ENCODE results near the gene NANOS2. TPM values are rescaled to one million over a fixed set of nuclear protein-coding genes. Genes with fewer than 3 reads are reported as not detected.

The NANOS2 gene
- total and polyA plus RNA-seq, 9 of the 15 experiments (the other 6 are each of a cell fraction or from before 2014, with no cell fraction given), result not detected

DNA sequence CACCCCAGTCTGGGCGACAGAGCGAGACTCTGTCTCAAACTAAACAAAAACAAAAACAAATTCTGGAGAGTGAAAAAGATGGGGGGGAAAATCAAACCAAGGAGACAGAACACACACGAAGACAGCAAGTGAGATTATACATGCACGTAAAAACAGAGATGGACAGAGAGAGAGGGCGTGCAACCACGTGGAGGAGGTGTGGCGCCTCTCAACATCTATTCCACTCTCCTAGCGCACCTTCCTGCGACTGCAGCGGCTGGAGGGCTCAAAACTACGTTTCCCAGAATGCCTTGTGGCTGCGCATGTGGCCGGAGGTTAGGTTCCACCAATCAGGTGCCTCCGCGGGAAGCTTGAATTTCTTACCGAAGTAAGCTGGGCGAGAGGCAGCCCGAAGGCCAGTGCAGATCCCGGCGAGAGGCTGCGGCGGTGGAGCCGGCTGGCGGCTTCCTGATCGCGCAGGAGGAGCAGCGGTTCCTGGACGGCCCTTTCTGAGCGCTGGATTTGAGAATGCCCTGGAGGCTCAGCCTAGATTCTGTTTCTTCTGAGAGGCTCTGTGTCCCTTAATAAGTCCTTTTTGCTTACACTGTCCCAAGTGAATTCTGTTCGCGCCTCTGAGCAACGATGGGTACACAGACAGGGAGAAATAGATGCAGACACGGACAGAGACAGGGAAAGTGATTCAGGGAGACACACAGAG is 13.1 kb upstream of the NANOS2 start (continued):
- TF ChIP-seq CBX8 (IDR thresholded peaks at IDR 0.05; ENCODE audit: borderline replicate concordance, extremely low read depth, low read depth, low read length, poor library complexity, severe bottlenecking) (no peak), PURB (CRISPR knock-in tag; IDR thresholded peaks at IDR 0.05; ENCODE audit: low read depth) (no peak), TRIM28 (IDR thresholded peaks at IDR 0.05) (no peak), ZNF75A (CRISPR knock-in tag; IDR thresholded peaks at IDR 0.05) (no peak), NFRKB (IDR thresholded peaks at IDR 0.05; ENCODE audit: low read depth) (0 out of 2 replicates have a peak, but pooled peaks have one; percentile 46), SMC3 (conservative IDR thresholded peaks at IDR 0.05; ENCODE audit: insufficient read depth, low read depth, low read length) (no peak), ZFP91 (CRISPR knock-in tag; IDR thresholded peaks at IDR 0.05) (no peak), ZNF445 (CRISPR knock-in tag; IDR thresholded peaks at IDR 0.05; ENCODE audit: low read depth) (no peak), ZBTB9 (CRISPR knock-in tag; IDR thresholded peaks at IDR 0.05) (no peak), ATF3 (IDR thresholded peaks at IDR 0.05) (no peak), ATF3 (CRISPR knock-in tag; conservative IDR thresholded peaks at IDR 0.05) (peak; percentile 59; the same call in 1 of the 2 replicates), NR2F6 (CRISPR knock-in tag; IDR thresholded peaks at IDR 0.05) (no peak), ZNF316 (IDR thresholded peaks at IDR 0.05) (no peak), ZNF57 (CRISPR knock-in tag; IDR thresholded peaks at IDR 0.05) (no peak), ADNP (tag; IDR thresholded peaks at IDR 0.05) (no peak), NKRF (IDR thresholded peaks at IDR 0.05; ENCODE audit: borderline replicate concordance) (0 out of 2 replicates have a peak, but pooled peaks have one; percentile 20), SIX5 (IDR thresholded peaks at IDR 0.05; ENCODE audit: borderline replicate concordance in 1 of 2, insufficient read depth in 1 of 2, low read depth in 1 of 2, low read length in 2 of 2) (peak; percentile 89 to 90), MTF1 (CRISPR knock-in tag; IDR thresholded peaks at IDR 0.05; ENCODE audit: borderline replicate concordance) (no peak), XRCC4 (IDR thresholded peaks at IDR 0.05; ENCODE audit: extremely low read depth, insufficient read depth, insufficient read length) (no peak), SIRT6 (IDR thresholded peaks at IDR 0.05; ENCODE audit: low read depth, low read length) (no peak), SRF (CRISPR knock-in tag; IDR thresholded peaks at IDR 0.05) (no peak)

Data from K562 (cell line).